Neural progenitor cell (in vitro differentiated cells): ENCODE measurements around the gene BLVRA.

Source experiments
- EZH2 ChIP-seq: fragments of 200-600 bp; sonication (generic); IDR thresholded peaks from 2 replicates; pipeline ENCODE4 v1.6.1; 2017; ENCODE audit warnings: antibody characterized with exemption, mild to moderate bottlenecking, moderate library complexity
- EZH2phosphoT487 ChIP-seq: fragments of 200-600 bp; sonication (generic); IDR thresholded peaks from 2 replicates; pipeline ENCODE4 v1.6.1; 2017; ENCODE audit warnings: antibody characterized with exemption
- TF ChIP-seq, protein P1 (sequence below): fragments of 200-600 bp; sonication (generic); IDR thresholded peaks from 2 replicates; pipeline ENCODE4 v1.5.1; 2017; ENCODE audit warnings: antibody characterized with exemption, mild to moderate bottlenecking

DNA sequence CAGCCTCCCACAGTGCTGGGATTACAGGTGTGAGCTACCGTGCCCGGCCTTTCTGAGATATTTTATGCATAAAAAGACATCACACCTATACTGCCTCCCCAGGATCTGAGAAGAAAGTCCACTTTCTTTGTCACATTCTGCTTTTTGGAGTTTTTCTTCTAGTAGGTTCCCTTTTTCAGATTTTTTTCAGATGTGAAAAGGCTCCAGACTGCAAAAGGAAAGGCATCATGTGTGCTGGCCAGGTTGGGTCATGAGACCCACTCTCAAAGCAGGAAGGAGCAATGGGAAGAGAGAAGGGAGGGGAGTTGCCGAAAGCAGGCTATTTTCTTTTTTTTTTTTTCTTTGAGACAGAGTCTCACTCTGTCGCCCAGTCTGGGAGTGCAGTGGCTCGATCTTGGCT, 10.8 kb downstream of the BLVRA start:
- TF ChIP-seq, protein P1, sequence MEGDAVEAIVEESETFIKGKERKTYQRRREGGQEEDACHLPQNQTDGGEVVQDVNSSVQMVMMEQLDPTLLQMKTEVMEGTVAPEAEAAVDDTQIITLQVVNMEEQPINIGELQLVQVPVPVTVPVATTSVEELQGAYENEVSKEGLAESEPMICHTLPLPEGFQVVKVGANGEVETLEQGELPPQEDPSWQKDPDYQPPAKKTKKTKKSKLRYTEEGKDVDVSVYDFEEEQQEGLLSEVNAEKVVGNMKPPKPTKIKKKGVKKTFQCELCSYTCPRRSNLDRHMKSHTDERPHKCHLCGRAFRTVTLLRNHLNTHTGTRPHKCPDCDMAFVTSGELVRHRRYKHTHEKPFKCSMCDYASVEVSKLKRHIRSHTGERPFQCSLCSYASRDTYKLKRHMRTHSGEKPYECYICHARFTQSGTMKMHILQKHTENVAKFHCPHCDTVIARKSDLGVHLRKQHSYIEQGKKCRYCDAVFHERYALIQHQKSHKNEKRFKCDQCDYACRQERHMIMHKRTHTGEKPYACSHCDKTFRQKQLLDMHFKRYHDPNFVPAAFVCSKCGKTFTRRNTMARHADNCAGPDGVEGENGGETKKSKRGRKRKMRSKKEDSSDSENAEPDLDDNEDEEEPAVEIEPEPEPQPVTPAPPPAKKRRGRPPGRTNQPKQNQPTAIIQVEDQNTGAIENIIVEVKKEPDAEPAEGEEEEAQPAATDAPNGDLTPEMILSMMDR = no peak
- TF ChIP-seq EZH2 = no peak
- no peak for TF ChIP-seq EZH2phosphoT487
